DOHH2 (cell line): ENCODE results near the gene DMAC1.

Experiments used
- H3F3A ChIP-seq: fragments of 200-600 bp; sonication (generic), shearing (Covaris generic); 2 replicates; pipeline ENCODE4 v1.6.0; 2016; ENCODE audit warnings: antibody characterized with exemption, mild to moderate bottlenecking; ENCODE audit not compliant: control insufficient read depth, insufficient read depth
- H3K27ac ChIP-seq: fragments of 200-600 bp; sonication (generic); 2 replicates; pipeline ENCODE4 v1.5.1; 2014; ENCODE audit warnings: low read depth, mild to moderate bottlenecking, low read length, moderate library complexity
- H3K27me3 ChIP-seq: fragments of 200-600 bp; sonication (generic); 2 replicates; pipeline ENCODE4 v1.6.1; 2014; ENCODE audit warnings: mild to moderate bottlenecking, low read length, mixed read lengths; ENCODE audit not compliant: control insufficient read depth
- H3K36me3 ChIP-seq: fragments of 200-600 bp; sonication (generic); 2 replicates; pipeline ENCODE4 v1.6.1; 2014; ENCODE audit warnings: mild to moderate bottlenecking, low read length, moderate library complexity, mixed read lengths; ENCODE audit not compliant: control insufficient read depth
- H3K4me1 ChIP-seq: fragments of 200-600 bp; sonication (generic); 2 replicates; pipeline ENCODE4 v1.6.1; 2014; ENCODE audit warnings: mild to moderate bottlenecking, low read length, mixed read lengths; ENCODE audit not compliant: control insufficient read depth
- H3K4me2 ChIP-seq: fragments of 200-600 bp; sonication (generic); 2 replicates; pipeline ENCODE4 v1.6.0; 2014; ENCODE audit warnings: mild to moderate bottlenecking, low read length, moderate library complexity
- H3K4me3 ChIP-seq: fragments of 200-600 bp; sonication (generic); 2 replicates; pipeline ENCODE4 v1.5.1; 2014; ENCODE audit warnings: mild to moderate bottlenecking, low read length, mixed read lengths
- H3K79me2 ChIP-seq: fragments of 200-600 bp; sonication (generic); 2 replicates; pipeline ENCODE4 v1.6.1; 2014; ENCODE audit warnings: mild to moderate bottlenecking, low read length, mixed read lengths; ENCODE audit not compliant: control insufficient read depth
- H3K9me2 ChIP-seq: fragments of 200-600 bp; sonication (generic); replicated peaks from 2 replicates; pipeline ENCODE4 v1.6.1; 2014; ENCODE audit warnings: mild to moderate bottlenecking, low read length, mixed read lengths; ENCODE audit not compliant: control insufficient read depth
- H3K9me3 ChIP-seq: fragments of 200-600 bp; sonication (generic); 2 replicates; pipeline ENCODE4 v1.6.1; 2014; ENCODE audit warnings: antibody characterized with exemption, low read length, mixed read lengths; ENCODE audit not compliant: control insufficient read depth, insufficient read depth
- H4K20me1 ChIP-seq: fragments of 200-600 bp; sonication (generic); 2 replicates; pipeline ENCODE4 v1.6.0; 2014; ENCODE audit warnings: low read depth, mild to moderate bottlenecking, antibody characterized with exemption, low read length, moderate library complexity; ENCODE audit not compliant: control insufficient read depth, insufficient read depth
- CTCF ChIP-seq: fragments of 200-600 bp; sonication (generic); IDR thresholded peaks from one replicate; pipeline ENCODE4 v1.5.1; 2014; ENCODE audit warnings: antibody characterized with exemption, mild to moderate bottlenecking, low read depth, low read length; ENCODE audit not compliant: poor library complexity, severe bottlenecking
- EZH2phosphoT487 ChIP-seq: fragments of 200-600 bp; sonication (generic); IDR thresholded peaks from 2 replicates; pipeline ENCODE4 v1.6.1; 2017; ENCODE audit warnings: borderline replicate concordance, mild to moderate bottlenecking, antibody characterized with exemption, low read length, moderate library complexity, mixed read lengths

DMAC1 gene

GRCh38 chr9:7790022-7790818, 9.4 kb downstream of the DMAC1 start:
- Histone ChIP-seq H3K9me2 (no peaks in the 10 kb centered on the region), H3K9me3 (no peaks in the 10 kb centered on the region), H3K36me3 (peaks cover 33% of the 10 kb centered on the region), H3K4me3 (no peak overlapping the region), H3K27me3 (no peaks in the 10 kb centered on the region), H3F3A (no peaks in the 10 kb centered on the region), H3K79me2 (no peaks in the 10 kb centered on the region), H4K20me1 (no peaks in the 10 kb centered on the region), H3K27ac (no peak overlapping the region), H3K4me1 (no peaks in the 10 kb centered on the region), H3K4me2 (no peak overlapping the region)
- TF ChIP-seq CTCF (no peak), EZH2phosphoT487 (no peak)

DNA sequence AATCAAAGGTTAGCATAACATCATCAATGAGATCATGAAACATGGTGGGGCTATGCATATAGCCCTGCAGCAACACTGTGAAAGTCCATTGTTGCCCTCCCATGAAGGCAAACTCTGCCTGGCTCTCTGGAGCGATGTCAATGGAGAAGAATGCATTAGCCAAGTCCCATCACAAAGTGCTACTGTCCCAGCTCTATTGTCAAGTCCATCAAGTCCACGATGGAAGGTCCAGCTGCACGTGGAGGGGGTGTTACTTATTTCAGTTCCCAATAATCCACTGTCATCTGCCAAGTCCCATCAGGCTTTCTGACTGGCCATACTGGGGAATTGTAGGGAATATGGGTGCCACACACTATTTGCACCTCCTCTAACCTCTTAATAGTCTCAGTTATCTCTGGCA, 10.8 kb downstream of the DMAC1 start:
- H3F3A ChIP-seq, result no peaks in the 10 kb centered on the region
- H3K4me2 ChIP-seq, result no peak overlapping the region
- H3K4me1 ChIP-seq, result no peaks in the 10 kb centered on the region
- no peaks in the 10 kb centered on the region for H3K27me3 ChIP-seq
- no peak for TF ChIP-seq CTCF
- TF ChIP-seq EZH2phosphoT487, result no peak
- H3K9me3 ChIP-seq, result no peaks in the 10 kb centered on the region
- H4K20me1 ChIP-seq, result no peaks in the 10 kb centered on the region
- no peaks in the 10 kb centered on the region for H3K79me2 ChIP-seq
- no peak overlapping the region for H3K4me3 ChIP-seq
- no peak overlapping the region for H3K27ac ChIP-seq
- no peaks in the 10 kb centered on the region for H3K9me2 ChIP-seq
- H3K36me3 ChIP-seq, result peaks cover 20% of the 10 kb centered on the region

- no peak overlapping the region for H3K4me3 ChIP-seq
- H3K9me3 ChIP-seq, result no peaks in the 10 kb centered on the region
- no peak overlapping the region for H3K4me2 ChIP-seq
- no peaks in the 10 kb centered on the region for H3K79me2 ChIP-seq
- no peaks in the 10 kb centered on the region for H4K20me1 ChIP-seq
- H3K36me3 ChIP-seq, result peaks cover 5% of the 10 kb centered on the region; the same call in 1 of the 2 replicates
- H3K27me3 ChIP-seq, result no peaks in the 10 kb centered on the region
- H3K27ac ChIP-seq, result no peak overlapping the region
- H3F3A ChIP-seq, result no peaks in the 10 kb centered on the region
- no peaks in the 10 kb centered on the region for H3K4me1 ChIP-seq
- TF ChIP-seq EZH2phosphoT487 (no peak), CTCF (no peak)
- H3K9me2 ChIP-seq, result no peaks in the 10 kb centered on the region
These were observed 13.8 kb downstream of the DMAC1 start for GRCh38 chr9:7785813-7786212.
